Spinal cord (tissue), 10 donors: ENCODE measurements around the gene CDK12. TPM values are rescaled to one million over a fixed set of nuclear protein-coding genes. Genes with fewer than 3 reads are reported as not detected.

Experiments
- DNase-seq, 6 donors: peaks; one replicate each; pipeline versions ENCODE4 v3.0.0 to v3.0.0-alpha.2; 2013 to 2015; ENCODE audit warnings: low spot score in 6 of 6, low read depth in 4 of 6
- H3K27ac ChIP-seq: one replicate; pipeline ENCODE4 v1.5.1; 2013; ENCODE audit warnings: low read depth, low read length, control low read depth
- H3K27me3 ChIP-seq: one replicate; pipeline ENCODE4 v1.6.1; 2013; ENCODE audit warnings: low read length; ENCODE audit not compliant: control insufficient read depth, insufficient read depth
- H3K36me3 ChIP-seq: one replicate; pipeline ENCODE4 v1.6.1; 2013; ENCODE audit warnings: low read length; ENCODE audit not compliant: control insufficient read depth, insufficient read depth
- H3K4me1 ChIP-seq: one replicate; pipeline ENCODE4 v1.6.1; 2013; ENCODE audit warnings: low read length; ENCODE audit not compliant: control insufficient read depth, insufficient read depth
- H3K4me3 ChIP-seq: one replicate; pipeline ENCODE4 v1.5.1; 2013; ENCODE audit warnings: low read depth, low read length, control low read depth
- H3K9me3 ChIP-seq: one replicate; pipeline ENCODE4 v1.6.1; 2013; ENCODE audit warnings: low read length; ENCODE audit not compliant: control insufficient read depth, insufficient read depth
- WGBS: methylation state at CpG from one replicate; pipeline ENCODE4 v1.1.5; 2013; ENCODE audit warnings: missing lambda C conversion rate; ENCODE audit not compliant: insufficient coverage; 5-methylcytosine and 5-hydroxymethylcytosine counted together
- polyA plus RNA-seq, 2 donors: library from polyadenylated mRNA; unstranded; fragments of 120-200 nt; gene quantifications; one replicate each; pipeline ENCODE4 v1.2.1, GENCODE V29; 2013; ENCODE audit not compliant: insufficient read length in 2 of 2
- total RNA-seq, 2 donors: library from RNA; depleted of rRNA in 1 of 2; stranded (reverse); fragments of 120-200 nt in 1 of 2; fragments of >200 nt in 1 of 2; gene quantifications; one replicate each; pipeline versions ENCODE4 v1.2.3 to v1.2.4, GENCODE V29; 2013 to 2014
- donor health status: healthy.

The CDK12 gene
- total and polyA plus RNA-seq, 4 donors = 23.9 to 44.3 (median 33.1) TPM

DNA sequence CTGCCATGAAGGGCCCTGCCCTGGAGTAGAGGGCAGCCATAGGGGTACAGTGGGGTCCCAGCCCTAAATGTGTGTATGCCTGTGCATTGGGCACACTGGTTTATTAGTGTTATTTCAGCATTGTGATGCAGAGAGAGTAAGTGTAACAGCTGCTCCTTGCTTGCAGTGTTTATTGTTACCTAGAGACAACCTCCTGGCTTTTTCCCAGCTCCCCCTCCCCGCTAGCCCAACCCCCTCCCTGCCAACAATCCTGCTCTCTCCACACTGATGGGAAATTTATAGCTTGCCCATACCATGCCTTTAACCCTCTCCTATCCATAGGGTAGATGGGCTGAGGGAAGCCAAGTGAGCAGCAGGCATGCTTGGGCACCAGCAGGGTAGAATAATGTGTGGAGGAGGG, 95.1 kb downstream of the CDK12 start:
- H3K4me1 ChIP-seq = peaks cover 11% of the 10 kb centered on the region
- no peak overlapping the region for H3K27ac ChIP-seq
- no peak overlapping the region for H3K4me3 ChIP-seq
- WGBS = no CpG with 5 or more reads among the region's 1 CpG
- H3K9me3 ChIP-seq = no peaks in the 10 kb centered on the region
- peaks cover 41% of the 10 kb centered on the region for H3K36me3 ChIP-seq
- DNase-seq = peak in 2 of 6 donors; percentile 69 to 90
- no peaks in the 10 kb centered on the region for H3K27me3 ChIP-seq

DNA sequence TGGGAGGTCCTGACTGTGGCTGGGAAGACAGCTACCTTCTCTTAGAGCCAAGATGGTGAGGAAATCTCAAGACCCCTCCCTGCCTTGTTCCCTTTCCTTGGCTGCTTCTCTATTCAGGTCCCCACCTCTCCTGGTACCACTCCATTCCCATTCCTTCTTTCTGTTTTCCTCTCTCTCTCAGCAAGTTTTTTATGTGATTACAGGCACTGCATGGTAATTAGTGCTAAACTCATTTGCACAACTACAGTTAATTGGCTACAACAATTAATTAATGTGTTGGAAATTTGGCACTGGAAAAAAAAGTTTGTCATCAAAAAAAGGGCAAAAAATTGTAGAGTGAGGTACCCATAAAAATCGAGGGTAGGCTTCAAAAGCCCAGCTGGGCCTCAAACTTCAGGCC, 101.1 kb downstream of the CDK12 start:
- Histone ChIP-seq H3K36me3 (peaks cover 14% of the 10 kb centered on the region), H3K27ac (no peak overlapping the region), H3K4me3 (no peak overlapping the region), H3K27me3 (no peaks in the 10 kb centered on the region), H3K4me1 (peaks cover 31% of the 10 kb centered on the region), H3K9me3 (no peaks in the 10 kb centered on the region)
- WGBS = 17% methylated on average over 1 of the region's 1 CpG
- peak in 2 of 6 donors; percentile 73 to 74 for DNase-seq

DNA sequence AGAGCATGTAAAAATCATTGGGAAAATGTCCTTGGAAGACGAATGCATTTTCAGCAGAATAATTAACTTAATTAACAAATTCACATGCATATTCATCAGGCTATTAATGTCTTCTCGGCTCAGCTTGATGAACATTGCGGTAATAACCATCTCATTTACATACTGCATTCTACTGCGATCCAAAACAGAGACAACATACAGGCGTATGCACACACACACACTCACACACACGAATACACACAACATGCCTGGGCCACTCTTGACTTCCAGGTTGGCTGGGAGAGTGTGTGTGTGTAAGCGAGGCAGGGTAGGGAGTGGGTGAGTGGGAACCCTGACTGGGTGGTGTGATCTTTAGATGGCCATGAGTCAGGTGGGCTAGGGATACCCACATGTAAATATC, 101.7 kb downstream of the CDK12 start:
- H3K27me3 ChIP-seq = no peaks in the 10 kb centered on the region
- peaks cover 31% of the 10 kb centered on the region for H3K4me1 ChIP-seq
- no peak overlapping the region for H3K4me3 ChIP-seq
- 18% methylated on average over 3 of the region's 7 CpGs for WGBS
- H3K9me3 ChIP-seq = no peaks in the 10 kb centered on the region
- H3K36me3 ChIP-seq = peaks cover 12% of the 10 kb centered on the region
- peak in 2 of 6 donors; percentile 85 to 92 for DNase-seq
- no peak overlapping the region for H3K27ac ChIP-seq

DNA sequence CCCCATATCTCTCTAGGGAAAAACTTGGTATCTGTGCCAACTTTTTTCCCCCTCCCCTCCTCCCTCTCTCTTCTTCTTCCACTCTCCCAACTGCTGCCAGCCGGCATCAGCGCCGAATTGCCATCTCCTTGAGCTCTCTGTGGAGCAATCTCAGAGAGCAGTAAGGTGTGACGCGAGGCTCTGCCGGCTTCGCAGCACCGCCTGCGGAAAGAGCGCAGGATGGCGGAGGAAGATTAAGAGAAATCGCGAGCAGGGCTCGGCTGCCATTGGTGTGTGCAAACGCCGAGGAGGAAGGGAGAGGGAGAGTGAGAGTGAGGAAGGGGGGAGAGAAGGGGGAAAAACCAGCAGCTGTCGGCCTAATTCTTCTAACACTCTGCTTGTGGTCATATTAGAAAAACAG, 102.2 kb downstream of the CDK12 start:
- Histone ChIP-seq H3K36me3 (peaks cover 12% of the 10 kb centered on the region), H3K4me1 (peaks cover 36% of the 10 kb centered on the region), H3K4me3 (no peak overlapping the region), H3K27me3 (no peaks in the 10 kb centered on the region), H3K27ac (peak overlapping the region; percentile 52), H3K9me3 (no peaks in the 10 kb centered on the region)
- peak in 2 of 6 donors; percentile 93 to 98 for DNase-seq
- WGBS = 1% methylated on average over 16 of the region's 17 CpGs

DNA sequence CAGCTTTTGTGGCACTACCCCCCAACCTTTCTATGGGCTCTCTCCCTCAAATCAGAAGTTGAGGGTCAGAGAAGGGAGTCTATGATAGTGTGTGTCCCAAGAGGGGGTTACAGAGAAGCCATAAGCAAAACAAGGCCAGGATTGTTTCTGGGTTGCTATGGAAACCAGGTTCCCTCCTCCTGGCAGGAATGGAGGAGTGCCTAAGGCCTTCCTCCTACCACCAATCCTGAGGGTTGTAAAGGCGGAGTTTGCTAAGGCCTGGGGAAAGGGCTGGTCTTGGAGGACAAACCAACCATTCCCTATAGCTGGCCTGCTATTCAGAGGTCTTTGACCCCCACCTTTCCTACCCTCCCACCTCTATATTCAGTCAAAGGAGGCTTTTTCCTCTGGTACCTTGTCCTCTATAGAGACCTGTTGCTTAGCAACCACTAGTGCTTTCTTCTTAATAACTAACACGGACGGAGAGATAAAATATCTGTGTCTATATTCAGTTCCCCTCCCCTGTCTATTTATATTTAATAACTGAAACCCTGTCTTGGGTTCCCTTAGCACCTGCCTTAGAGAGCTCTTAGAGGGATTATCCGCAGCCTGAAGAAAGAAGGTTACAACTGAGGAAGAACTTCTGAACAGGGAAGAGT, 103.0 kb downstream of the CDK12 start:
- Histone ChIP-seq H3K9me3 (no peaks in the 10 kb centered on the region), H3K4me3 (no peak overlapping the region), H3K27ac (peak overlapping the region; percentile 52), H3K36me3 (peaks cover 12% of the 10 kb centered on the region), H3K4me1 (peaks cover 44% of the 10 kb centered on the region), H3K27me3 (no peaks in the 10 kb centered on the region)
- WGBS = no CpG with 5 or more reads among the region's 4 CpGs
- DNase-seq = peak in 2 of 6 donors; percentile 59 to 89

DNA sequence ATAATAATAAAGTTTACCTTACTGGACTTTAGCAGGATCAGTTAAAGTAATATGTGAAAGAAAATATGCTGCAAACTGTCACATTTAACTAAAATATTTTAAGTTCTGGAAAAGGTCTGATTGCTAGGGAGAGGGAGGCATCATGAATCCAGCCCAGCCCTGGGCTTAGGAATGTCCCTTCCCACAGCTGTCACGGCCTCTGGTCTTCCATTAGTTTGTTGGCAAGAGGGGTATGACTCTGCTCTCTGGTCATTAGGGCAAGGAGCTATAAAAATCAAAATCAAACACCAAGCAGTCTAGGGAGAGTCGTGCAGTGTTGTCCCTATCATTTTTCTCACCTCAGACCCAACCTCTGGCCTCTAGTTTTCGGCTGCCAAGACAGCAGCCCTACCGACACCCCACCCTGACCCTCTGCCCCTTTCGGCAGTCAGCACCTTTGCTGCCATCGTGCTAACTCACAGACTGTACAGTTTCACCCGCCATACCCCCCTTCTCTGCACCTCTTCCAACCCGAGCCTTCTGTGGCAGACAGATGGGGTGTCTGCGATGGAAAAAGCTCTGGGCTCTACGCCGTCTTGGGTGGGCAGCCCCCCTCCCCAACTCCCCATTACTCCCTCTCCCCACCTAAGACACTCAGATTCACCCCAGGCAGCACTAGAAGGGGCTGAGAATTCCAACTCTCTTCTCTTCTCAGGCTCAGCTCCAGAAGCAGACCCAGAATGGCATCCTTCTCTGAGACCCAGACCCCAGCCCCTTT, 105.0 kb downstream of the CDK12 start:
- Histone ChIP-seq H3K36me3 (peaks cover 16% of the 10 kb centered on the region), H3K4me1 (peaks cover 59% of the 10 kb centered on the region)
- WGBS = 63% methylated on average over 10 of the region's 11 CpGs

DNA sequence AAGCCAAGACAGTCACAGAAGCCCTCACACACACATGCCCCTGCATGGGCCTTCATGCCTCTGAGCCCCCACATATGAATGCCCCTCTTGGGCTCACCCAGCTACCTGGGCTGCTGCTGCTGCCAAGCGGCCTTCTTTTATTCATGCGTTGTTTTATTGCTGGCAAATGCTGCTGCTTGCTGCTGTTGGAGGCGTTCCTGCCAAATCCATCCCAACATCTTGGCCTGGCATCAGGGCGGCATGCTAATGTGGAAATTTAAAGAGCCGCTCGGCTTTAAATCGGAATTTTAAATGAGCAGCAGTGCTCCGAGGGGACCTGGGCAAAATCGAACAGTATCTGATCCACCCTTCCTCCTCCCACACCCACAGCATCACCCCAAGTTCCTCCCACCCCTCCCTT, 107.4 kb downstream of the CDK12 start:
- Histone ChIP-seq H3K9me3 (no peaks in the 10 kb centered on the region), H3K27me3 (no peaks in the 10 kb centered on the region), H3K36me3 (peaks cover 16% of the 10 kb centered on the region), H3K27ac (no peak overlapping the region), H3K4me3 (no peak overlapping the region), H3K4me1 (peaks cover 57% of the 10 kb centered on the region)
- DNase-seq = peak in 2 of 6 donors; percentile 88 to 92
- WGBS = 0% methylated on average over 3 of the region's 9 CpGs

More for the DNA sequence above, 105.0 kb downstream of the CDK12 start:
- Histone ChIP-seq H3K27ac (no peak overlapping the region), H3K4me3 (no peak overlapping the region), H3K27me3 (no peaks in the 10 kb centered on the region), H3K9me3 (no peaks in the 10 kb centered on the region)
- peak in 1 of 6 donors; percentile 92 for DNase-seq

GRCh38 chr17:39569126-39569525, 107.8 kb downstream of the CDK12 start:
- H3K36me3 ChIP-seq = peaks cover 16% of the 10 kb centered on the region
- peaks cover 57% of the 10 kb centered on the region for H3K4me1 ChIP-seq

GRCh38 chr17:39572121-39572520, 110.8 kb downstream of the CDK12 start:
- Histone ChIP-seq H3K4me3 (no peak overlapping the region), H3K27me3 (no peaks in the 10 kb centered on the region)
- WGBS = 60% methylated on average over 1 of the region's 2 CpGs

More at GRCh38 chr17:39569126-39569525, 107.8 kb downstream of the CDK12 start:
- no peak for DNase-seq
- Histone ChIP-seq H3K4me3 (no peak overlapping the region), H3K27me3 (no peaks in the 10 kb centered on the region), H3K9me3 (no peaks in the 10 kb centered on the region), H3K27ac (no peak overlapping the region)
- no CpG with 5 or more reads among the region's 1 CpG for WGBS

More at GRCh38 chr17:39572121-39572520, 110.8 kb downstream of the CDK12 start:
- Histone ChIP-seq H3K4me1 (peaks cover 58% of the 10 kb centered on the region), H3K36me3 (peaks cover 7% of the 10 kb centered on the region), H3K27ac (no peak overlapping the region), H3K9me3 (no peaks in the 10 kb centered on the region)
- DNase-seq = peak in 2 of 6 donors; percentile 33 to 72
